ENCODE measurements around the gene MLPH. TPM values are rescaled to one million over a fixed set of nuclear protein-coding genes. Genes with fewer than 3 reads are reported as not detected.
A peak's percentile ranks its signal among the peaks of the same experiment; 100 is the strongest.

The MLPH gene
- total RNA-seq, 2 experiments from 2014 or later, result 0.39 TPM; not detected in 1

GRCh38 chr2:237438080-237438940 lies 48.7 kb upstream of the MLPH start:
- peaks cover 80% of the 10 kb centered on the region for H3K4me1 ChIP-seq (ENCODE audit: insufficient read depth, low read length)
- H3K4me3 ChIP-seq (ENCODE audit: low read length), result no peak overlapping the region
- no peak for TF ChIP-seq CTCF (IDR thresholded peaks at IDR 0.05)
- H3K9me3 ChIP-seq (ENCODE audit: control insufficient read depth in 1 of 2, insufficient read depth in 1 of 2, low read length in 2 of 2), result no peaks in the 10 kb centered on the region
- no peaks in the 10 kb centered on the region for H3K36me3 ChIP-seq (ENCODE audit: insufficient read depth, low read length)
- H3K4me1 Mint-ChIP-seq (ENCODE audit: low read depth), result peaks cover 85% of the 10 kb centered on the region
- no peak overlapping the region for H3K27ac ChIP-seq (ENCODE audit: low read depth in 1 of 2, low read length in 2 of 2)
- DNase-seq (no peak), ATAC-seq (ENCODE audit: poor library complexity) (no peak)
- POLR2A ChIA-PET, result interaction anchor here (1.2 to 2.2 kb wide), 3 partner anchors 8 to 20 kb away, joined by 3 to 7 read pairs (median 3); no protein-coding TSS in a partner anchor
- peak overlapping the region; percentile 72 for H3K27ac Mint-ChIP-seq
- no peaks in the 10 kb centered on the region for H3K9me3 Mint-ChIP-seq
- peak overlapping the region; percentile 14 for H3K4me3 Mint-ChIP-seq
- no peaks in the 10 kb centered on the region for H3K36me3 Mint-ChIP-seq (ENCODE audit: low read depth)
- intact Hi-C loops (cut with DNase I, micrococcal nuclease), result loop anchor here in 1 of 2 experiments (10.0 kb wide), 1 partner anchor 236 kb away; no protein-coding TSS in a partner anchor
- CTCF ChIA-PET, result interaction anchor here (0.6 to 1.4 kb wide), 2 partner anchors 17 to 37 kb away, joined by 3 to 4 read pairs; no protein-coding TSS in a partner anchor
- H3K27me3 Mint-ChIP-seq, result no peaks in the 10 kb centered on the region
- no peaks in the 10 kb centered on the region for H3K27me3 ChIP-seq (ENCODE audit: control insufficient read depth in 1 of 2, insufficient read depth in 2 of 2, low read length in 2 of 2)

GRCh38 chr2:237440819-237441281 lies 46.2 kb upstream of the MLPH start:
- ATAC-seq (ENCODE audit: poor library complexity), result no peak
- Mint-ChIP-seq H3K4me1 (ENCODE audit: low read depth) (peaks cover 81% of the 10 kb centered on the region), H3K27ac (peak overlapping the region; percentile 72), H3K4me3 (peak overlapping the region; percentile 47), H3K36me3 (ENCODE audit: low read depth) (no peaks in the 10 kb centered on the region), H3K27me3 (no peaks in the 10 kb centered on the region), H3K9me3 (no peaks in the 10 kb centered on the region)
- Histone ChIP-seq H3K4me1 (ENCODE audit: insufficient read depth, low read length) (peaks cover 54% of the 10 kb centered on the region), H3K4me3 (ENCODE audit: low read length) (no peak overlapping the region), H3K27me3 (ENCODE audit: control insufficient read depth in 1 of 2, insufficient read depth in 2 of 2, low read length in 2 of 2) (no peaks in the 10 kb centered on the region), H3K36me3 (ENCODE audit: insufficient read depth, low read length) (no peaks in the 10 kb centered on the region), H3K27ac (ENCODE audit: low read depth in 1 of 2, low read length in 2 of 2) (peak overlapping the region; percentile 3 to 22), H3K9me3 (ENCODE audit: control insufficient read depth in 1 of 2, insufficient read depth in 1 of 2, low read length in 2 of 2) (no peaks in the 10 kb centered on the region)
- TF ChIP-seq CTCF (IDR thresholded peaks at IDR 0.05), result no peak
- ChIA-PET POLR2A (interaction anchor here (0.6 to 1.9 kb wide), 7 partner anchors 8 to 1940 kb away, joined by 3 to 12 read pairs (median 4); no protein-coding TSS in a partner anchor), CTCF (interaction anchor here (2.0 to 2.4 kb wide), 2 partner anchors 19 to 34 kb away, joined by 8 to 9 read pairs; no protein-coding TSS in a partner anchor)
- DNase-seq, result peak in 1 of 14 experiments; percentile 34
- intact Hi-C loops (cut with DNase I, micrococcal nuclease), result loop anchor here in 1 of 2 experiments (2.0 kb wide), 1 partner anchor 16 kb away; no protein-coding TSS in a partner anchor

- Mint-ChIP-seq H3K36me3 (ENCODE audit: low read depth) (no peaks in the 10 kb centered on the region), H3K27ac (peak overlapping the region; percentile 72), H3K9me3 (no peaks in the 10 kb centered on the region), H3K4me1 (ENCODE audit: low read depth) (peaks cover 78% of the 10 kb centered on the region), H3K27me3 (no peaks in the 10 kb centered on the region), H3K4me3 (peak overlapping the region; percentile 23)
- intact Hi-C loops (cut with DNase I, micrococcal nuclease), result loop anchor here in 1 of 2 experiments (2.0 kb wide), 1 partner anchor 17 kb away; no protein-coding TSS in a partner anchor
- ChIA-PET CTCF (interaction anchor here (0.6 to 2.4 kb wide), 3 partner anchors 20 to 781 kb away, joined by 3 to 9 read pairs (median 8); no protein-coding TSS in a partner anchor), POLR2A (interaction anchor here (0.8 to 1.9 kb wide), 9 partner anchors 8 to 356 kb away, joined by 3 to 12 read pairs (median 3); partner anchors contain the start of gene COPS8)
- Histone ChIP-seq H3K4me3 (ENCODE audit: low read length) (no peak overlapping the region), H3K9me3 (ENCODE audit: control insufficient read depth in 1 of 2, insufficient read depth in 1 of 2, low read length in 2 of 2) (no peaks in the 10 kb centered on the region), H3K27ac (ENCODE audit: low read depth in 1 of 2, low read length in 2 of 2) (no peak overlapping the region), H3K27me3 (ENCODE audit: control insufficient read depth in 1 of 2, insufficient read depth in 2 of 2, low read length in 2 of 2) (no peaks in the 10 kb centered on the region), H3K4me1 (ENCODE audit: insufficient read depth, low read length) (peaks cover 46% of the 10 kb centered on the region), H3K36me3 (ENCODE audit: insufficient read depth, low read length) (no peaks in the 10 kb centered on the region)
- no peak for TF ChIP-seq CTCF (IDR thresholded peaks at IDR 0.05)
- DNase-seq (peak in 5 of 14 experiments; percentile 37 to 73 (median 55)), ATAC-seq (ENCODE audit: poor library complexity) (peak; percentile 96)
Observed at GRCh38 chr2:237441605-237442274, 45.3 kb upstream of the MLPH start.
